VCaP (cell line): Measurements from ENCODE around the gene NDUFS8.

Source experiments
- H3K27ac ChIP-seq: fragments of 450-650 bp; 2 replicates; pipeline ENCODE4 v1.5.1; 2017
- TF ChIP-seq, protein P1 (sequence below): fragments of 450-650 bp; conservative IDR thresholded peaks from 2 replicates; pipeline ENCODE4 v1.5.1; 2017; ENCODE audit warnings: mild to moderate bottlenecking, moderate library complexity

The NDUFS8 gene

DNA sequence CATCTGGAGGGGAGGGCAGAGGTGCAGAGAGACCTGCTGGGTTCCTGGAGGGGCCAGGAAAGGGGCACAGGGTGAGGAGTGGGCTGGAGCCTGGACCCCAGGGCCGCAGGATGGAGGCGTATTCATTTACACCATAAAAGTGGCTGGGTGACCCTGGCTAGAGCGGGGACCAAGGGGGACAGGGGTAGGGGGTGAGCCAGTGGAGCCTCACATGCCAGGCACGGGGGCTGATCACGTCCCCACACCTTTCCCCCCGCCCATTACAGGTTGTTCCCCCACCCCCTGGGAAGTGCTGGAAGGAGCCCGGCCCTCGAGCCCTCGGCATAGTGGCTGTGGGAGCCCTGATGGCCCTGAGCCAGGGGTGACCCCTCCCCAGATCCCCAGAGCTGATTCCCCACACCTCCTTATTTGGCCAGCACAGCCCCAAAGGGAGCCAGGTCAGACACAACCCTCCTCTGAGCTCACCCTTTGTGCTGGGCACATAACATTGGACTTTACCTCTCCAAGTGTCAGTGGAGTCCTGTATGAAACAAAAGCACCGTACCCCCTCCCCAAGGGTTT is 9.1 kb downstream of the NDUFS8 start:
- peak overlapping the region; percentile 73 for H3K27ac ChIP-seq
- TF ChIP-seq, protein P1, sequence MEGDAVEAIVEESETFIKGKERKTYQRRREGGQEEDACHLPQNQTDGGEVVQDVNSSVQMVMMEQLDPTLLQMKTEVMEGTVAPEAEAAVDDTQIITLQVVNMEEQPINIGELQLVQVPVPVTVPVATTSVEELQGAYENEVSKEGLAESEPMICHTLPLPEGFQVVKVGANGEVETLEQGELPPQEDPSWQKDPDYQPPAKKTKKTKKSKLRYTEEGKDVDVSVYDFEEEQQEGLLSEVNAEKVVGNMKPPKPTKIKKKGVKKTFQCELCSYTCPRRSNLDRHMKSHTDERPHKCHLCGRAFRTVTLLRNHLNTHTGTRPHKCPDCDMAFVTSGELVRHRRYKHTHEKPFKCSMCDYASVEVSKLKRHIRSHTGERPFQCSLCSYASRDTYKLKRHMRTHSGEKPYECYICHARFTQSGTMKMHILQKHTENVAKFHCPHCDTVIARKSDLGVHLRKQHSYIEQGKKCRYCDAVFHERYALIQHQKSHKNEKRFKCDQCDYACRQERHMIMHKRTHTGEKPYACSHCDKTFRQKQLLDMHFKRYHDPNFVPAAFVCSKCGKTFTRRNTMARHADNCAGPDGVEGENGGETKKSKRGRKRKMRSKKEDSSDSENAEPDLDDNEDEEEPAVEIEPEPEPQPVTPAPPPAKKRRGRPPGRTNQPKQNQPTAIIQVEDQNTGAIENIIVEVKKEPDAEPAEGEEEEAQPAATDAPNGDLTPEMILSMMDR, result no peak

DNA sequence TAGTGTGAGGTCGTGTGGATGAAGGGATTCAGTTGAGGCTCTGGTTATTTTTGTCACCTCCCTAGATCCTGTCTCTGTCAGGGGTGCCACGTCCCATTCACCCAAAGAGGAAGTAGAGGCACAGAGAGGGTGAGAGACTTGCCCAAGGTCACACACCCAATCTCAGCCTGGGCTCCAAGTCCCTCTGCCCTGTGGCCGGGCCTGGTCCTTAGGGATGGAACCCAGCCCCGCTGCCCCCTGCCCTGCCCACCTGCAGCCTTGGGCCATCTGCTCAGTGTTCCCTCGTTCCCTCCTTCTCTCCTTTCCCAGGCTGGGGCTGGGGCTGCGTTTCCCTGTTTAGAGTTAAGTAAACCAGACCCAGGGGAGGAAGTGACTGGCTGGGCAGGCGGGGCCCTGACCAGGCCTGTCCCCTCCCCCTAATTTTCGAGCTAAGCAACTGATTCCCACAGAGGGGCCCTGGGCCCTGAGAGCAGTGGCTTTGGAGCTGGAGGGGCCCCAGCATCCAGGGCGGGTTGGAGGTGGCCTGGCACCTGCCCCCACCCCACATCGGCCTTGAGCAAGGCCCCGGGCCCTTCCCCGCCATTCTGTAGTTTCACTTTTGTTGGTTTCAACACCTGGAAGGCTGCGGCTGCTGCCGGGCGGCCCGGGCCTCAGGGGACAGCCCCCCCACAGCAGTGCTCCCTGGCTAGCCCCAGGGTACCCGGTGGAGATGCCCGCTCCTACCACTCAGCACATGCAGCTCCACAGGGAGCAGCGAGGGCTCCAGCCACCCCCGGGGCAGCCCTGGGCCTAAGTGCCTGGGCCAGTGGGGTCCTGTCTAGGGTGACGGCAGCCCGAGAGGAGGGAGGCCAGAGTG is 9.8 kb downstream of the NDUFS8 start:
- TF ChIP-seq, protein P1, result no peak
- peak overlapping the region; percentile 73 for H3K27ac ChIP-seq

DNA sequence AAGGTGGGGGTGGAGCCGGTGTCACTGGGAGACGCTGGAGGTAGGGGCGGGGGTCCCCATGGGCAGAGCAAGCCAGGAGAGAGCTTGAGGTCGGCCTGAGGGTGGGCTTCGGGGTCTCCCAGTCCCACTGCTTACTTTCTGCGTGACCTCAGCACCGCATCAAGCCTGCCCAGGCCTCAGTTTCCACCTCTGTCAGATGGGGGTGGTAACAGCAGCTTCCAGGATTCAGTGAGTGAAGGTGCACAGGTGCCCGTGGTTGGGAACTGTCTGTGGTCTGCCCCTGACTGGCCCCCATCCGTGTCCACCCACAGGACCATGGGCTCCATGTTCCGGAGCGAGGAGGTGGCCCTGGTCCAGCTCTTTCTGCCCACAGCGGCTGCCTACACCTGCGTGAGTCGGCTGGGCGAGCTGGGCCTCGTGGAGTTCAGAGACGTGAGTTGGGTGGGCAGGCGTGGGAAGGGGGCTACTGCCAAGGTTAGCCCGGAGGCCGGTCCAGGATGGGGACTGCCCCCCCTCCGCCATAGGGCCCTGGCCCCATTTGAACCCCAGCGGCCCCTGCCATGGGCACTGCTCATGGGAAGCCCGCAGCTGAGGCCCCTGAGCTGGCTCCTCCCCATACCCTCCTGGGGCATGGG is 10.6 kb downstream of the NDUFS8 start:
- peak overlapping the region; percentile 73 for H3K27ac ChIP-seq
- TF ChIP-seq, protein P1, result no peak

DNA sequence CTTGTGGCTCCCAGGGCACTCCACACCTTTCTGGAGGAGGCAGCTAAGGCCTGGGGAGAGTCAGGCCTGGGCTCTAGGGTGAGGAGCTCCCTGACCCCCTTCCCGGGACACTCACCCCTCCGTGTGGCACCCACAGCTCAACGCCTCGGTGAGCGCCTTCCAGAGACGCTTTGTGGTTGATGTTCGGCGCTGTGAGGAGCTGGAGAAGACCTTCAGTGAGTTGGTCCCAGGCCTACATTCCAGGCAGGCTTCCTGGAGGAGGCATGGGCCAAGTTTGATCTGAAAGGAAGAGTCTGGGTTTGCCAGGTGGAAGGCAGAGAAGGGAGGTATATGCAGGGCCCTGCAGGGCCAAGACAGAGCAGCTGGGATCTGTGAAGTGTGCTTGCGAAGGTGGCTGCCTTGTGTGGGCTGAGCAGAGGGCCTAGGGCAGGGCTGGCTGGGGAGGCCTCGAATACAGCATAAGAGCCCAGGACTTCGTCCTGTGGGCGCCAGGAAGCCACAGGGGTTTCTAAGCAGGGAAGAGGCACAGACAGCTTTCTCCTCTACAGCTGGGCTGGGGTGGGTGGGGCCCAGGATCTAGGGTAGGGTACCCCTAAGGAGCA is 11.2 kb downstream of the NDUFS8 start:
- TF ChIP-seq, protein P1, result no peak
- H3K27ac ChIP-seq, result peak overlapping the region; percentile 73; the same call in 1 of the 2 replicates

DNA sequence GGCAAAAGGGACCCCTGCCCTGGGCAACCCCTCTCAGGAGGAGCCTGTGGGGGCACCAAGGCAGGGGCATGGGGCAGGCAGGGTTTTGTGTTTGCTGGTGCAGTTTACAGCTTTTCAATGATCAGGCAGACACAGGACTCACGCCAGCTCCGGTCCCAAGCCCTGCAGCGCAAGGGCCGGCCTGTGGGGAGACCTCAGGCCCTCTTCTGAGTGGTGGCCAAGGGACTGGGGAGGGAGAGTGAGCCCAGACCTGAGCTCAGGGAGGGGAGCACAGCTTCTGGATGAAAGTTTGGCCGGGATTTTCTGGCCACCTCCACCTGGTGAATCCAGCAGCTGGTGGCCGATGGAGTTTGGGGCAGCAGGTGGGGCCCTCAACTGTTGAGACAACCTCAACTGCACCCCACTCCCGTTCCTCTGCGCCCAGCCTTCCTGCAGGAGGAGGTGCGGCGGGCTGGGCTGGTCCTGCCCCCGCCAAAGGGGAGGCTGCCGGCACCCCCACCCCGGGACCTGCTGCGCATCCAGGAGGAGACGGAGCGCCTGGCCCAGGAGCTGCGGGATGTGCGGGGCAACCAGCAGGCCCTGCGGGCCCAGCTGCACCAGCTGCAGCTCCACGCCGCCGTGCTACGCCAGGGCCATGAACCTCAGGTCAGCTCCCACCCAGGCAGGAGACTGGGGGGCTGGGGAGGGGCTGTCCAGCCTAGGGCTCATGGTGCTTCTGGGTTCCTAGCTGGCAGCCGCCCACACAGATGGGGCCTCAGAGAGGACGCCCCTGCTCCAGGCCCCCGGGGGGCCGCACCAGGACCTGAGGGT is 11.9 kb downstream of the NDUFS8 start:
- H3K27ac ChIP-seq, result peak overlapping the region; percentile 73; the same call in 1 of the 2 replicates
- TF ChIP-seq, protein P1, result no peak

DNA sequence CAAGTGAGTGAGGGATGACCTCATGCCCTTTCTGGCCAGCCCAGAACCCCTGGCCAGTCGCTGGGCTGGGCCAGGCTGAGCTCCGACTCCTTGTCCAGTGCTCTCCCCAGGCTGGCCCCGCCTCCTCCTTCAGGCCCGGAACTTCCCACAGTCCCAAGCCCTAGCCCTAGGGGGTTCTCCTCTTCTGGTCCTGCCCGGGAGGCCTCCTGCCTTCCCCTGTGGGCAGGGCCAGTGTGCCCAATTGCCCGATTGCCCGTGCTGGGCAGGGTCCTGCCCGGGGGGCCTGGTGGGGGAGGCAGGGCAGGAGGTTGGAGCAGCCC is 12.5 kb downstream of the NDUFS8 start:
- H3K27ac ChIP-seq, result peak overlapping the region; percentile 3; the same call in 1 of the 2 replicates
- TF ChIP-seq, protein P1, result no peak
